ENCODE data around the gene METTL26. TPM values are rescaled to one million over a fixed set of nuclear protein-coding genes. Genes with fewer than 3 reads are reported as not detected.

METTL26 gene
- total and polyA plus RNA-seq, 9 of the 15 experiments (the other 6 are each of a cell fraction or from before 2014, with no cell fraction given), result 7.3 to 262 (median 80.9) TPM

DNA sequence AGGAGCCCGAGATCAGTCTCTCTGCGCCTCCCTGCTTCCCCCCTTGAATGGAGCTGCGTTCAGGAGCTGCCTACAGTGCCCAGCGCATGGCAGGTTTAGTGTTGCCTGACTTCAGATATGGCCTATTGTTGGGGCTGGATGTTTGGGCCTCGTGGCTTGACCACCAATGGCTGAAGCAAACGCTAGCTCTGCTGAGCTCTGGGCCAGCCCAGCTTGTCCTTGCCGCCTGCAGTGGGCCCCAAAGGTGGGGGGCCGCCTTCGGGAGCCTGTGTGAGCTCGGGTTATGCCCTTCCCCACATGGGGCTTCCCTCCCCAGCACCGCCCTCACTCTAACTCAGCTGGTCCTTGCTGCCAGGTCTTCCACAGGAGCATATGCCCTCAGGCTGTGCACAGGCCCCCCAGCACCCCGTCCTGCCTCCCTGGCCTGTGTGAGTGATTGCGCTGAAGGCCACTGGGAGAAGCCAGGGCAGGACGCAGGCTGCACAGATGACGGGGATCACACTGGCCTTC is 2.0 kb upstream of the METTL26 start:
- intact Hi-C loops (cut with micrococcal nuclease) (loop anchor here (5.0 kb wide), 1 partner anchor 39 kb away; the partner anchor contains the start of gene RHBDL1), in situ Hi-C loops (cut with MboI) (no loop called here)
- WGBS (ENCODE audit: insufficient coverage, low coverage, missing lambda C conversion rate), result 77% methylated on average over 13 of the region's 15 CpGs

More for the DNA sequence above, 2.0 kb upstream of the METTL26 start:
- peaks cover 22% of the 10 kb centered on the region; the same call in 1 of the 3 replicates for H3K36me3 ChIP-seq (ENCODE audit: control insufficient read depth, insufficient read depth, low read length)
- H3K4me1 ChIP-seq (replicated peaks in 1 of 2; ENCODE audit: control insufficient read depth in 2 of 2, insufficient read depth in 2 of 2, low read length in 2 of 2), result peaks cover 15 to 87% of the 10 kb centered on the region in 2 experiments; a peak in 4 of 5 replicates
- H3K27ac ChIP-seq (ENCODE audit: extremely low read depth, low read depth, low read length), result peak overlapping the region; percentile 75; the same call in 2 of the 3 replicates
- no peaks in the 10 kb centered on the region for H4K20me1 ChIP-seq (replicated peaks; ENCODE audit: control insufficient read depth, insufficient read depth, low read length)
- peak overlapping the region; percentile 51 to 85; a peak in 2 of 4 replicates for H3K9ac ChIP-seq (ENCODE audit: insufficient read depth in 1 of 2, low read depth in 2 of 2, low read length in 2 of 2)
- no peaks in the 10 kb centered on the region for H3K9me1 ChIP-seq (ENCODE audit: control insufficient read depth, insufficient read depth, low read length)
- ChIA-PET CTCF (ENCODE audit: low intra/inter-chr PET ratio) (no interaction called here), POLR2A (interaction anchor here (0.6 kb wide), 2 partner anchors 14 to 56 kb away, joined by 3 to 4 read pairs; no protein-coding TSS in a partner anchor)
- no peak overlapping the region; the same call in 1 of the 2 replicates for H3K4me2 ChIP-seq (ENCODE audit: insufficient read depth, low read length)
- H3K79me2 ChIP-seq (ENCODE audit: control insufficient read depth, insufficient read depth, low read length), result peaks cover 46% of the 10 kb centered on the region
- DNase-seq (ENCODE audit: extremely low read depth in 1 of 4, low spot score in 3 of 4) (no peak), ATAC-seq (no peak), FAIRE-seq (no peak)
- no peaks in the 10 kb centered on the region for H3K27me3 ChIP-seq (ENCODE audit: control insufficient read depth in 2 of 2, insufficient read depth in 2 of 2, low read length in 2 of 2)
- H3K9me3 ChIP-seq (replicated peaks; ENCODE audit: control insufficient read depth, insufficient read depth, low read depth, low read length), result no peaks in the 10 kb centered on the region
- H3K4me3 ChIP-seq, result no peak overlapping the region
- H2AFZ ChIP-seq (ENCODE audit: low read depth, low read length), result peak overlapping the region; percentile 84
- BruUV-seq (replicated peaks), result no TSS peak
- TF ChIP-seq EP300 (IDR thresholded peaks at IDR 0.05; ENCODE audit: low read length), result no peak
- 0 out of 2 replicates have a peak, but pooled peaks have one; percentile 10 for TF ChIP-seq CBX1 (IDR thresholded peaks at IDR 0.05; ENCODE audit: low read depth)
- 0 out of 2 replicates have a peak, but pooled peaks have one; percentile 19 for TF ChIP-seq POLR2G (IDR thresholded peaks at IDR 0.05; ENCODE audit: low read depth, low read length)
- no peak for TF ChIP-seq LARP7 (IDR thresholded peaks at IDR 0.05)
- TF ChIP-seq, protein P1, sequence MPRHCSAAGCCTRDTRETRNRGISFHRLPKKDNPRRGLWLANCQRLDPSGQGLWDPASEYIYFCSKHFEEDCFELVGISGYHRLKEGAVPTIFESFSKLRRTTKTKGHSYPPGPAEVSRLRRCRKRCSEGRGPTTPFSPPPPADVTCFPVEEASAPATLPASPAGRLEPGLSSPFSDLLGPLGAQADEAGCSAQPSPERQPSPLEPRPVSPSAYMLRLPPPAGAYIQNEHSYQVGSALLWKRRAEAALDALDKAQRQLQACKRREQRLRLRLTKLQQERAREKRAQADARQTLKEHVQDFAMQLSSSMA (CRISPR knock-in tag; IDR thresholded peaks at IDR 0.05), result no peak
- no peak for TF ChIP-seq HIVEP1 (CRISPR knock-in tag; IDR thresholded peaks at IDR 0.05)
